Transverse colon (tissue), 3 donors: Measurements from ENCODE around the gene MAPKBP1.

Source experiments
- CTCF ChIP-seq, 5 experiments: fragments of 200-600 bp in 3 of 5; fragments of 450-650 bp in 2 of 5; sonication (generic) in 3 of 5; IDR thresholded peaks; 1 replicate in 2 of 5; 2 replicates in 3 of 5; pipeline ENCODE4 v1.5.1; 2016 to 2017; ENCODE audit warnings: antibody characterized with exemption in 5 of 5, inconsistent platforms in 3 of 5, mild to moderate bottlenecking in 2 of 5, moderate library complexity in 1 of 5
- EP300 ChIP-seq: sonication (generic); formaldehyde crosslinking; IDR thresholded peaks from one replicate; pipeline ENCODE4 v1.6.1; 2017; ENCODE audit warnings: antibody characterized with exemption, low read depth
- POLR2A ChIP-seq: fragments of 450-650 bp; IDR thresholded peaks from one replicate; pipeline ENCODE4 v1.6.1; 2016; ENCODE audit warnings: antibody characterized with exemption, mild to moderate bottlenecking, moderate library complexity

- TF ChIP-seq CTCF (IDR thresholded peaks at IDR 0.05) (no peak), EP300 (no peak), POLR2A (no peak)
Measured at GRCh38 chr15:41809526-41810220, 35.4 kb downstream of the MAPKBP1 start.
